Transverse colon (tissue), 4 donors: Measurements from ENCODE around the gene PEX10.

Experiments used
- EP300 ChIP-seq: sonication (generic); formaldehyde crosslinking; IDR thresholded peaks from one replicate; pipeline ENCODE4 v1.6.1; 2017; ENCODE audit warnings: antibody characterized with exemption, low read depth
- POLR2A ChIP-seq: fragments of 450-650 bp; IDR thresholded peaks from one replicate; pipeline ENCODE4 v1.6.1; 2016; ENCODE audit warnings: antibody characterized with exemption, mild to moderate bottlenecking, moderate library complexity
- POLR2AphosphoS5 ChIP-seq, 3 donors: sonication (generic); formaldehyde crosslinking; IDR thresholded peaks; one replicate each; pipeline ENCODE4 v1.6.1; 2016; ENCODE audit warnings: antibody characterized with exemption in 3 of 3
- TF ChIP-seq, protein P1 (sequence below), 5 experiments: fragments of 200-600 bp in 3 of 5; fragments of 450-650 bp in 2 of 5; sonication (generic) in 3 of 5; IDR thresholded peaks; 1 replicate in 2 of 5; 2 replicates in 3 of 5; pipeline ENCODE4 v1.5.1; 2016 to 2017; ENCODE audit warnings: antibody characterized with exemption in 5 of 5, inconsistent platforms in 3 of 5, mild to moderate bottlenecking in 2 of 5, moderate library complexity in 1 of 5

DNA sequence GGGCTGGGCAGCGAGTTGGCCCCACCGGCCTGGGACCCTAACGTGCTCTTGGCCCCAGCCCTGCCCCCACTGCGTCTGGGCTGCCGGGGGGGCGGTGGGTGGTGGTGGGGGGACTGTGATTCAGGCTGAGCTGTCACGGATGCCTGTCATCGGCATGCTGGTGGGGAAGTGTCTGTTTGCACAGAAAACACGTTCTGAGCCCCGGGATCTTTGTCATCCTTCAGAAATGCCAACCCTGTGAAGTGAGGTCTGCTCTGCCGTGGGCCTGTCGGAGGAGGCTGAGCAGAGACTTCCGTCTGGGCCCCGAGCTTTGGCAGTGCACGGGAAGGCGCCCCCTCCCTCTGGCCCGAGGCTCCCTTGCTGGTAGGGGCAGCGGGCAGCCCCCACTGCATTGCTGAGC is 39.4 kb upstream of the PEX10 start:
- TF ChIP-seq, protein P1, sequence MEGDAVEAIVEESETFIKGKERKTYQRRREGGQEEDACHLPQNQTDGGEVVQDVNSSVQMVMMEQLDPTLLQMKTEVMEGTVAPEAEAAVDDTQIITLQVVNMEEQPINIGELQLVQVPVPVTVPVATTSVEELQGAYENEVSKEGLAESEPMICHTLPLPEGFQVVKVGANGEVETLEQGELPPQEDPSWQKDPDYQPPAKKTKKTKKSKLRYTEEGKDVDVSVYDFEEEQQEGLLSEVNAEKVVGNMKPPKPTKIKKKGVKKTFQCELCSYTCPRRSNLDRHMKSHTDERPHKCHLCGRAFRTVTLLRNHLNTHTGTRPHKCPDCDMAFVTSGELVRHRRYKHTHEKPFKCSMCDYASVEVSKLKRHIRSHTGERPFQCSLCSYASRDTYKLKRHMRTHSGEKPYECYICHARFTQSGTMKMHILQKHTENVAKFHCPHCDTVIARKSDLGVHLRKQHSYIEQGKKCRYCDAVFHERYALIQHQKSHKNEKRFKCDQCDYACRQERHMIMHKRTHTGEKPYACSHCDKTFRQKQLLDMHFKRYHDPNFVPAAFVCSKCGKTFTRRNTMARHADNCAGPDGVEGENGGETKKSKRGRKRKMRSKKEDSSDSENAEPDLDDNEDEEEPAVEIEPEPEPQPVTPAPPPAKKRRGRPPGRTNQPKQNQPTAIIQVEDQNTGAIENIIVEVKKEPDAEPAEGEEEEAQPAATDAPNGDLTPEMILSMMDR (IDR thresholded peaks at IDR 0.05): no peak
- TF ChIP-seq POLR2A (no peak), POLR2AphosphoS5 (IDR thresholded peaks at IDR 0.05) (no peak), EP300 (no peak)
